Neural cell (in vitro differentiated cells): ENCODE results near the gene PTPRT. TPM values are rescaled to one million over a fixed set of nuclear protein-coding genes. Genes with fewer than 3 reads are reported as not detected.

Experiments used
- H2AFZ ChIP-seq: fragments of 200-600, 300-800 bp; sonication (generic), shearing (Covaris generic); 2 replicates; pipeline ENCODE4 v1.6.0; 2014; ENCODE audit warnings: low read depth, mild to moderate bottlenecking, antibody characterized with exemption, low read length, moderate library complexity
- H3F3A ChIP-seq: fragments of 200-600 bp; shearing (Covaris generic); 2 replicates; pipeline ENCODE4 v1.6.1; 2016; ENCODE audit warnings: mild to moderate bottlenecking, moderate library complexity, mixed read lengths, antibody characterized with exemption, low read length; ENCODE audit not compliant: insufficient read depth, poor library complexity, severe bottlenecking
- H3K27ac ChIP-seq: fragments of 200-600, 300-800 bp; sonication (generic), shearing (Covaris generic); 2 replicates; pipeline ENCODE4 v1.5.1; 2014; ENCODE audit warnings: mild to moderate bottlenecking, low read length, moderate library complexity
- H3K27me3 ChIP-seq: fragments of 300-800, 200-600 bp; sonication (generic), shearing (Covaris generic); 2 replicates; pipeline ENCODE4 v1.6.0; 2014; ENCODE audit warnings: mild to moderate bottlenecking, low read depth, low read length, moderate library complexity; ENCODE audit not compliant: insufficient read depth
- H3K36me3 ChIP-seq: fragments of 300-800, 200-600 bp; sonication (generic), shearing (Covaris generic); 2 replicates; pipeline ENCODE4 v1.5.1; 2014; ENCODE audit warnings: mild to moderate bottlenecking, antibody characterized with exemption, low read length, moderate library complexity; ENCODE audit not compliant: insufficient read depth
- H3K4me2 ChIP-seq: fragments of 300-800, 200-600 bp; sonication (generic), shearing (Covaris generic); 2 replicates; pipeline ENCODE4 v1.6.0; 2014; ENCODE audit warnings: mild to moderate bottlenecking, low read length
- H3K4me3 ChIP-seq: fragments of 300-800, 200-600 bp; sonication (generic), shearing (Covaris generic); 2 replicates; pipeline ENCODE4 v1.5.1; 2014; ENCODE audit warnings: mild to moderate bottlenecking, low read length, moderate library complexity
- H3K79me2 ChIP-seq: fragments of 200-600 bp; shearing (Covaris generic); replicated peaks from 2 replicates; pipeline ENCODE4 v1.6.0; 2014; ENCODE audit warnings: mild to moderate bottlenecking, low read length, moderate library complexity; ENCODE audit not compliant: insufficient read depth
- H3K9ac ChIP-seq: fragments of 300-800, 200-600 bp; sonication (generic), shearing (Covaris generic); 2 replicates; pipeline ENCODE4 v1.6.1; 2016; ENCODE audit warnings: mild to moderate bottlenecking, low read length, mixed read lengths
- H3K9me2 ChIP-seq: fragments of 200-600 bp; shearing (Covaris generic); 2 replicates; pipeline ENCODE4 v1.6.1; 2016; ENCODE audit warnings: mild to moderate bottlenecking, low read length, mixed read lengths; ENCODE audit not compliant: insufficient read depth
- H3K9me3 ChIP-seq: fragments of 200-600, 300-800 bp; sonication (generic), shearing (Covaris generic); 2 replicates; pipeline ENCODE4 v1.6.1; 2016; ENCODE audit warnings: mild to moderate bottlenecking, mixed run types, low read length, moderate library complexity, mixed read lengths
- H4K20me1 ChIP-seq: fragments of 200-600 bp; shearing (Covaris generic); 2 replicates; pipeline ENCODE4 v1.6.1; 2016; ENCODE audit warnings: mild to moderate bottlenecking, mixed run types; ENCODE audit not compliant: insufficient read depth
- CTCF ChIP-seq: fragments of 450-650 bp; IDR thresholded peaks from 2 replicates; pipeline ENCODE4 v1.5.1; 2014; ENCODE audit warnings: antibody characterized with exemption, mild to moderate bottlenecking, moderate library complexity; ENCODE audit not compliant: poor library complexity, severe bottlenecking
- EP300 ChIP-seq: fragments of 450-650 bp; conservative IDR thresholded peaks from 2 replicates; pipeline ENCODE4 v1.6.1; 2014; ENCODE audit warnings: antibody characterized with exemption, mild to moderate bottlenecking, moderate library complexity; ENCODE audit not compliant: poor library complexity, severe bottlenecking
- EZH2 ChIP-seq: fragments of 200-600, 300-800 bp; shearing (Covaris generic), sonication (generic); IDR thresholded peaks from 2 replicates; pipeline ENCODE4 v1.6.1; 2014; ENCODE audit warnings: antibody characterized with exemption, low read length, borderline replicate concordance, mild to moderate bottlenecking; ENCODE audit not compliant: insufficient read depth, poor library complexity, severe bottlenecking
- MXI1 ChIP-seq: fragments of 450-650 bp; conservative IDR thresholded peaks from 2 replicates; pipeline ENCODE4 v1.6.1; 2014; ENCODE audit warnings: antibody characterized with exemption, mild to moderate bottlenecking; ENCODE audit not compliant: poor library complexity, severe bottlenecking
- POLR2AphosphoS5 ChIP-seq: IDR thresholded peaks from 2 replicates; pipeline ENCODE4 v1.6.1; 2012
- RAD21 ChIP-seq: fragments of 450-650 bp; conservative IDR thresholded peaks from 2 replicates; pipeline ENCODE4 v1.6.1; 2014; ENCODE audit warnings: antibody characterized with exemption, mild to moderate bottlenecking, moderate library complexity
- REST ChIP-seq: IDR thresholded peaks from 2 replicates; pipeline ENCODE4 v1.6.1; 2012; ENCODE audit warnings: borderline replicate concordance
- SMC3 ChIP-seq: fragments of 450-650 bp; conservative IDR thresholded peaks from 2 replicates; pipeline ENCODE4 v1.6.1; 2014; ENCODE audit warnings: antibody characterized with exemption, mild to moderate bottlenecking, moderate library complexity; ENCODE audit not compliant: poor library complexity
- TAF1 ChIP-seq: IDR thresholded peaks from 2 replicates; pipeline ENCODE4 v1.6.1; 2012; ENCODE audit warnings: low read depth
- polyA plus RNA-seq: library from polyadenylated mRNA; depleted of rRNA; stranded (reverse); fragments of >200 nt; gene quantifications from 2 replicates; pipeline ENCODE4 v1.2.3, GENCODE V29; 2014

Gene PTPRT
- polyA plus RNA-seq, 1 donor from 2014 or later: 9.2 TPM

- Histone ChIP-seq H3F3A (no peaks in the 10 kb centered on the region), H2AFZ (no peak overlapping the region), H3K79me2 (no peaks in the 10 kb centered on the region), H3K27me3 (no peaks in the 10 kb centered on the region), H3K36me3 (no peaks in the 10 kb centered on the region), H3K4me3 (no peak overlapping the region), H3K27ac (no peak overlapping the region), H3K9me2 (no peaks in the 10 kb centered on the region), H3K9me3 (no peaks in the 10 kb centered on the region), H4K20me1 (no peaks in the 10 kb centered on the region), H3K9ac (no peak overlapping the region), H3K4me2 (no peak overlapping the region)
- TF ChIP-seq CTCF (no peak), TAF1 (no peak), REST (no peak), MXI1 (no peak), EZH2 (no peak), SMC3 (no peak), POLR2AphosphoS5 (no peak), EP300 (no peak), RAD21 (no peak)
Observed at GRCh38 chr20:42309050-42309449, 880.7 kb downstream of the PTPRT start.

- no peak overlapping the region for H3K4me2 ChIP-seq
Observed at GRCh38 chr20:42308171-42308570, 881.5 kb downstream of the PTPRT start.

GRCh38 chr20:42295592-42295991 lies 894.1 kb downstream of the PTPRT start:
- Histone ChIP-seq H3K79me2 (no peaks in the 10 kb centered on the region), H3K4me2 (no peak overlapping the region), H4K20me1 (no peaks in the 10 kb centered on the region), H3K36me3 (no peaks in the 10 kb centered on the region), H3K27ac (no peak overlapping the region), H3K9me2 (no peaks in the 10 kb centered on the region), H3K9ac (no peak overlapping the region), H3F3A (no peaks in the 10 kb centered on the region), H3K9me3 (no peaks in the 10 kb centered on the region), H3K27me3 (no peaks in the 10 kb centered on the region), H2AFZ (no peak overlapping the region), H3K4me3 (no peak overlapping the region)
- no peak for TF ChIP-seq EP300
- TF ChIP-seq MXI1: no peak
- TF ChIP-seq POLR2AphosphoS5: no peak
- no peak for TF ChIP-seq SMC3
- TF ChIP-seq EZH2: no peak
- TF ChIP-seq REST: no peak
- no peak for TF ChIP-seq TAF1
- no peak for TF ChIP-seq RAD21

More at GRCh38 chr20:42308171-42308570, 881.5 kb downstream of the PTPRT start:
- TF ChIP-seq EP300: no peak
- no peak for TF ChIP-seq SMC3
- Histone ChIP-seq H3F3A (no peaks in the 10 kb centered on the region), H4K20me1 (no peaks in the 10 kb centered on the region), H3K9me3 (no peaks in the 10 kb centered on the region), H3K79me2 (no peaks in the 10 kb centered on the region), H3K27me3 (no peaks in the 10 kb centered on the region), H3K36me3 (no peaks in the 10 kb centered on the region), H3K9me2 (no peaks in the 10 kb centered on the region), H3K4me3 (no peak overlapping the region), H3K9ac (no peak overlapping the region), H2AFZ (no peak overlapping the region), H3K27ac (no peak overlapping the region)
